Right renal cortex interstitium (tissue), 3 donors: ENCODE data around the gene ZACN. TPM values are rescaled to one million over a fixed set of nuclear protein-coding genes. Genes with fewer than 3 reads are reported as not detected.
"Not testable (repeated sequence)": the region's sequence is repeated elsewhere in the genome, so short reads cannot be mapped to it uniquely, and the experiment has no call there.

Experiments
- DNase-seq, 3 donors: peaks; one replicate each; pipeline ENCODE4 v3.0.0-alpha.2; 2013; ENCODE audit warnings: low read depth in 3 of 3, low spot score in 2 of 3
- polyA plus RNA-seq, 3 donors: library from polyadenylated mRNA; unstranded; fragments of 120-200 nt; gene quantifications; one replicate each; pipeline ENCODE4 v1.2.1, GENCODE V29; 2013; ENCODE audit not compliant: insufficient read length in 3 of 3

ZACN gene
- polyA plus RNA-seq = 10 to 100 TPM in 2 of 3 donors, 1 to 10 TPM in 1; 6.2 to 18.4 (median 16.0) TPM

- DNase-seq = no peak
Observed at GRCh38 chr17:76078860-76079534, at the start of gene ZACN. TSS of gene ZACN (plus strand) at chr17:76079182. CDS start at chr17:76079265, 83 bp downstream.

- DNase-seq = no peak
Observed at GRCh38 chr17:76032073-76032779, 46.8 kb upstream of the ZACN start.

- no peak for DNase-seq
Observed at GRCh38 chr17:76032780-76033108, 46.2 kb upstream of the ZACN start.

- DNase-seq = no peak
Observed at GRCh38 chr17:76033139-76033538, 45.8 kb upstream of the ZACN start.

- DNase-seq = no peak
Observed at GRCh38 chr17:76034428-76035350, 44.3 kb upstream of the ZACN start.

- DNase-seq = no peak
Observed at GRCh38 chr17:76036497-76037261, 42.3 kb upstream of the ZACN start.

GRCh38 chr17:76038050-76038449, 40.9 kb upstream of the ZACN start:
- DNase-seq = no peak

GRCh38 chr17:76039121-76039520, 39.9 kb upstream of the ZACN start:
- DNase-seq = no peak

- no peak for DNase-seq
Observed at GRCh38 chr17:76040376-76040775, 38.6 kb upstream of the ZACN start.

GRCh38 chr17:76042868-76043267, 36.1 kb upstream of the ZACN start:
- DNase-seq = not testable (repeated sequence)

GRCh38 chr17:76044475-76045007, 34.4 kb upstream of the ZACN start:
- not testable (repeated sequence) for DNase-seq

- DNase-seq = no peak
Observed at GRCh38 chr17:76046064-76046463, 32.9 kb upstream of the ZACN start.

GRCh38 chr17:76048025-76048605, 30.9 kb upstream of the ZACN start:
- DNase-seq = no peak

GRCh38 chr17:76048711-76049110, 30.3 kb upstream of the ZACN start:
- DNase-seq = no peak

- DNase-seq = no peak
Observed at GRCh38 chr17:76049239-76049638, 29.7 kb upstream of the ZACN start.

- DNase-seq = no peak
Observed at GRCh38 chr17:76049836-76050537, 29.0 kb upstream of the ZACN start.

GRCh38 chr17:76050538-76051467, 28.2 kb upstream of the ZACN start:
- no peak for DNase-seq

- no peak for DNase-seq
Observed at GRCh38 chr17:76051561-76051960, 27.4 kb upstream of the ZACN start.
